Measurements from ENCODE around the gene OR14I1. TPM values are rescaled to one million over a fixed set of nuclear protein-coding genes. Genes with fewer than 3 reads are reported as not detected.

Gene OR14I1
- total RNA-seq, 1 donor from 2014 or later: not detected

GRCh38 chr1:248688527-248689298 lies 13.9 kb downstream of the OR14I1 start:
- peaks cover 38% of the 10 kb centered on the region for H3K9me3 Mint-ChIP-seq

GRCh38 chr1:248686815-248687214 lies 15.8 kb downstream of the OR14I1 start:
- H3K27ac Mint-ChIP-seq: no peak overlapping the region
- H3K27me3 Mint-ChIP-seq (ENCODE audit: insufficient read depth, low read depth): no peaks in the 10 kb centered on the region

More at GRCh38 chr1:248688527-248689298, 13.9 kb downstream of the OR14I1 start:
- no peak overlapping the region for H3K9ac ChIP-seq
- H3K27ac Mint-ChIP-seq: no peak overlapping the region
- no peak for TF ChIP-seq EZH2 (IDR thresholded peaks at IDR 0.05)
- TF ChIP-seq CTCF (IDR thresholded peaks at IDR 0.05): no peak
- no peak for TF ChIP-seq EZH2phosphoT487 (IDR thresholded peaks at IDR 0.05)
- no peaks in the 10 kb centered on the region for H3K36me3 Mint-ChIP-seq
- H3K4me1 Mint-ChIP-seq: no peaks in the 10 kb centered on the region
- no peaks in the 10 kb centered on the region for H3K79me2 ChIP-seq (ENCODE audit: low read depth)
- H3K4me1 ChIP-seq: no peaks in the 10 kb centered on the region
- H3K4me3 ChIP-seq: no peak overlapping the region
- no peak overlapping the region for H3K4me3 Mint-ChIP-seq
- H4K20me1 ChIP-seq (ENCODE audit: low read depth): no peaks in the 10 kb centered on the region
- H3K36me3 ChIP-seq: no peaks in the 10 kb centered on the region
- H3K27ac ChIP-seq: no peak overlapping the region
- no peak for DNase-seq (ENCODE audit: low spot score)
- H3K9me3 ChIP-seq (ENCODE audit: low read depth): peaks cover 21% of the 10 kb centered on the region
- H2AFZ ChIP-seq (replicated peaks): no peak overlapping the region
- H3K4me2 ChIP-seq: no peak overlapping the region
- H3K27me3 ChIP-seq: no peaks in the 10 kb centered on the region
- no peaks in the 10 kb centered on the region for H3F3A ChIP-seq (ENCODE audit: low read depth)
- no peaks in the 10 kb centered on the region for H3K27me3 Mint-ChIP-seq (ENCODE audit: insufficient read depth, low read depth)

GRCh38 chr1:248681651-248682050 lies 20.9 kb downstream of the OR14I1 start:
- Mint-ChIP-seq H3K9me3 (peaks cover 26% of the 10 kb centered on the region), H3K27ac (no peak overlapping the region)

More at GRCh38 chr1:248686815-248687214, 15.8 kb downstream of the OR14I1 start:
- no peaks in the 10 kb centered on the region for H3K27me3 ChIP-seq
- H3K36me3 ChIP-seq: no peaks in the 10 kb centered on the region
- no peak overlapping the region for H3K27ac ChIP-seq
- H3K4me1 ChIP-seq: no peaks in the 10 kb centered on the region
- no peak overlapping the region for H3K4me3 ChIP-seq
- Mint-ChIP-seq H3K4me3 (no peak overlapping the region), H3K36me3 (no peaks in the 10 kb centered on the region), H3K4me1 (no peaks in the 10 kb centered on the region), H3K9me3 (peaks cover 31% of the 10 kb centered on the region)
- H3F3A ChIP-seq (ENCODE audit: low read depth): no peaks in the 10 kb centered on the region
- no peak for DNase-seq (ENCODE audit: low spot score)
- TF ChIP-seq CTCF (IDR thresholded peaks at IDR 0.05) (no peak), EZH2 (IDR thresholded peaks at IDR 0.05) (no peak), EZH2phosphoT487 (IDR thresholded peaks at IDR 0.05) (no peak)
- no peaks in the 10 kb centered on the region for H3K79me2 ChIP-seq (ENCODE audit: low read depth)
- H3K4me2 ChIP-seq: no peak overlapping the region
- H3K9ac ChIP-seq: no peak overlapping the region
- H2AFZ ChIP-seq (replicated peaks): no peak overlapping the region
- H4K20me1 ChIP-seq (ENCODE audit: low read depth): no peaks in the 10 kb centered on the region
- H3K9me3 ChIP-seq (ENCODE audit: low read depth): peaks cover 19% of the 10 kb centered on the region

More at GRCh38 chr1:248681651-248682050, 20.9 kb downstream of the OR14I1 start:
- Histone ChIP-seq H3K9me3 (ENCODE audit: low read depth) (peaks cover 13% of the 10 kb centered on the region), H3K79me2 (ENCODE audit: low read depth) (no peaks in the 10 kb centered on the region), H3K27ac (no peak overlapping the region), H3K27me3 (no peaks in the 10 kb centered on the region), H3K4me3 (no peak overlapping the region), H3K4me1 (no peaks in the 10 kb centered on the region), H4K20me1 (ENCODE audit: low read depth) (no peaks in the 10 kb centered on the region), H3F3A (ENCODE audit: low read depth) (no peaks in the 10 kb centered on the region), H3K4me2 (no peak overlapping the region), H3K9ac (no peak overlapping the region), H3K36me3 (no peaks in the 10 kb centered on the region), H2AFZ (replicated peaks) (no peak overlapping the region)
- no peak for DNase-seq (ENCODE audit: low spot score)
- Mint-ChIP-seq H3K27me3 (ENCODE audit: insufficient read depth, low read depth) (no peaks in the 10 kb centered on the region), H3K4me3 (no peak overlapping the region), H3K36me3 (no peaks in the 10 kb centered on the region), H3K4me1 (no peaks in the 10 kb centered on the region)
- TF ChIP-seq EZH2phosphoT487 (IDR thresholded peaks at IDR 0.05) (no peak), CTCF (IDR thresholded peaks at IDR 0.05) (no peak), EZH2 (IDR thresholded peaks at IDR 0.05) (no peak)
